CD4-positive, alpha-beta T cell treated with Interleukin-21 for 1 hour (primary cell): ENCODE measurements around the gene SNX2.

Experiments used
- DNase-seq: peaks from one replicate; pipeline ENCODE4 v3.0.0-alpha.2; 2020

SNX2 gene

DNA sequence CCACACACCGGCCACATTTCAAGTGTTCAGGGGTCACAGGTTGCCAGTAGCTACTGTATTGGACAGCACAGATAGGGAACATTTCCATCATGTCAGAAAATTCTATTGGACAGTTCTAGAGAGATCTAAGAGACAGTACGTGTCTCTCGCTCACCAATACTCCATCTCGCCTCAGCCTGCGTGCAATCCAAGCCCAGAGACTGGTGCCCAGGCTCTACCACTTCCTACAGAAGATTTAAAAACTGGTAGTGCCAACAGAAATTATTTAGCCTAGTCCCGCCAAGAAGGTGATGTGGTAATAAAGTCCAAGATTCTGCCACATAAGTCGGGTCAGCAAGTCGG is 390 bp upstream of the SNX2 start:
- no peak for DNase-seq

GRCh38 chr5:122775550-122776542 is 966 bp downstream of the SNX2 start:
- peak; percentile 13 for DNase-seq

DNA sequence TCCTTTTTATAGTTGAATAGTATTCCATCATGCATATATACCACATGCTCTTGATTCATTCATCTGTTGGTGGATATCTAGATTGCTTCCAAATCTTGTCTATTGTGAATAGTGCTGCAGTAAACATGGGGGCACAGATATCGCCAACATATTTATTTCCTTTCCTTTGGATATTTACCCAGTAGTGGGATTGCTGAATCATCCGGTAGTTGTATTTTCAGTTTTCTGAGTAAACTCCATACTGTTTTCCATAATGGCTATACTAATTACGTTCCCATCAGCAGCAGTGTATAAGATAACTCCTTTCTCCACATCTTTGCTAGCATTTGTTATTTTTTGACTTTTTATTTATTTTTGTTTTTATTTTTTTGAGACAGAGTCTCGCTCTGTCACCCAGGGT is 3.3 kb downstream of the SNX2 start:
- no peak for DNase-seq

- DNase-seq, result no peak
These were observed 4.6 kb downstream of the SNX2 start for GRCh38 chr5:122779451-122779850.

GRCh38 chr5:122780296-122780695 is 5.4 kb downstream of the SNX2 start:
- DNase-seq, result no peak

DNA sequence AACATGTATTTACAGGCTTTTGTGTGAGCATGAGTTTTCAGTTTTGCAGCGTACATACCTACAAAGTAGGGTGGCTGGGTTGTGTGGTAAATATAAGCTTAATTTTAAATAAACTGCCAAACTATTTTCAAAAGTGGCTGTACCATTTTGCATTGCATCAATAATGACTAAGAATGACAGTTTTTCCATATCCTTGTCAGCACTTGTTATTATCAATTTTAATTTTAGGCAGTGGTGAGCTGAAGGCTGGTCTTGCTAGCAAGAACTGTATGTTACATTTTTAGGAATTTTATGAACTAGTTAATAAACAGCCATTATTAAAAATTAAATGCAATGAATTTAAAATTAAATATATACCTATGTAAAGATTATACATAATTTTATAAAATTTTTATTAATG is 6.6 kb downstream of the SNX2 start:
- DNase-seq, result no peak

DNA sequence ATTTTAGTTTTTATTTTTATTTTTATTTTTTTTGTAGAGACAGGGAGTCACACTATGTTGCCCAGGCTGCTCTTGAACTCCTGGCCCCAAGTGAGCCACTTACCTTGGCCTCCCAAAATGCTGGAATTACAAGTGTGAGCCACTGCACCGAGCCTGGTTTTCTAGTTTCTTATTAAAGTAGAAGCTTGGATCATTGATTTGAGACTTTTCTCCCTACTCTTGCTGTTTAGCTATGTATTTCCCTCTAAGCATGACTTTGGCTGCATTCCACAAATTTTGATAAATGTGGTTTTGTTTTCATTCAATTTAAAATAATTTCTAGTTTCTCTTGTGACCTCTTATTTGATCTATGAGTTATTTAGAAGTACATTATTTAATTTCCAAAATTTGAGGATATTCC is 10.4 kb downstream of the SNX2 start:
- no peak for DNase-seq

GRCh38 chr5:122788371-122788770 is 13.5 kb downstream of the SNX2 start:
- no peak for DNase-seq

- DNase-seq, result no peak
These were observed 14.1 kb downstream of the SNX2 start for GRCh38 chr5:122788996-122789395.

DNA sequence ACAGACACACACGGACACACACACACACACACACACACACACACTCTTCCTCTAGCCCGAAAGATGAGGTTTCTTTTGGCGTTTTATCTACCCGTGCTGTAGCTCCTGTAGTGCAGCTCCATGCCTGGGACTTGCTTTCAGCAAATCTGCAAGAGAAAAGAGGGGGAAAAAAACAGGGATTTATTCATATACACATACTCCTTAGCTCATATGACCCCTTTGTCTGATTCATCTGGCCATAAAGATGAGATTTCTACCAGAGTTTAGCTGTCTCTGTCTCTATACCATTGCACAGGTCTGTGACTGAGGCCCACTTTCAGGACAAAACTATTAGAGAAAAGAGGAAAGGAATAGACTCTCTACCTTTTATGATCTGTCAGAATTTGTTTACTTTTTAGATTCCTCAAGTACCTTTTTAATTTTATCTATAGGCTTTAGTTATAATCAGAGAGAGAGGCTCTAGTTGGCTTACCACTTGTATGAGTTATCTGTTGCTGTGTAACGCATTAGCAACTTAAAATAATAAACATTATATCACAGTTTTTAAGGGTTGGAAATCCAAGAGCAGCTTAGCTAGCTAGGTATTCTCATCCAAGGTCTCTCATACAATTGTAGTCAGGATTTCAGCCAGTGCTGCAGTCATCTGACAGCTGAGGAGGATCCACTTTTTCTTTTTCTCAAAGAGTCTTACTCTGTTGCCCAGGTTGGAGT is 14.7 kb downstream of the SNX2 start:
- DNase-seq, result no peak

DNA sequence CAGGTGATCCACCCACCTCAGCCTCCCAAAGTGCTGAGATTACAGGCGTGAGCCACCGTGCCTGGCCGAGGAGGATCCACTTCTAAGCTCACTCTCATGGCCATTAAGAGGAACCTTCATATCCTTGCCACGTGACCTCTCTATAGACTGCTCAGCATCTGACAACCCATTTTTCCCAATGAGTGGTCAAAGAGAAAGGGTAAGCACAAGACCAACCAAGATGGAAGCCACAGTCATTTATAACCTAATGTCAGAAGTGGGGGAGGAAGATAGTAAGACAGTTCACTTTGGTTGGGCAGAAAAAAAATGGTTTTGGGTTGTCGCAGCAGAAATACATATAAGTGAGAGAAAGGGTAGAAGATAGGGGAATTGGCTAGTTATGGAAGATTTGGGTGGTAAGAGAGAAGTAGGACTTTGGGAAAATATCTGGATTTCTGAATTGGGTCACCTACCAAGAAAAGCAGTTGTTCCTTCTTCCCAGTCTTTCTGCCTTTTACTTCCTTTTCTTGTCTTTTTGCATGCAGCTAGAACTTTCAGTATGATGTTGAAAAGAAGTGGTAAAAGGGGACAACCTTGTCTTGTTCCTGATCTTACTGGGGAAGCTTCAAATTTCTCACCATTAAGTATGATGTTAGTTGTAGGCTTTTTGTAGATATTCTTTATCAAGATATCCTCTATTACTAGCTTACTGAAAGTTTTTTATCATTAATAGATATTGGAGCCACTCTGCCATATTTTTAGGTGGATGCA is 15.6 kb downstream of the SNX2 start:
- DNase-seq, result no peak

DNA sequence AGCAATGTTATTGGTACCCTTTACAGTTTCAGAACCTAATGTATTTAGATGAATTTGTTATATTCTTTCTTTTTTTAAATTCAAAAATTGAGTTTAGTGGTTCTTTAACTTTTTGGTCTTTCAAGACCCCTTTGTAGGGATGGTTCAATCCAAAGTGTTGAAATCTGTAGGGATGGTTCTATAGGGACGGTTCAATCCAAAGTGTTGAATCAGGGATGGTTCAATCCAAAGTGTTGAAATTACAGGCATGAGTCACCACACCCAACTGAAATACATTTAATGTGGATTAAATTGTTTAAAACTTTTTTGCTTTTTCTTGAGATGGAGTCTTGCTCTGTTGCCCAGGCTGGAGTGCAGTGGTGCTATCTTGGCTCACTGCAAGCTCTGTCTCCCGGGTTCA is 30.6 kb downstream of the SNX2 start:
- no peak for DNase-seq

- no peak for DNase-seq
These were observed 35.5 kb downstream of the SNX2 start for GRCh38 chr5:122810405-122810804.

DNA sequence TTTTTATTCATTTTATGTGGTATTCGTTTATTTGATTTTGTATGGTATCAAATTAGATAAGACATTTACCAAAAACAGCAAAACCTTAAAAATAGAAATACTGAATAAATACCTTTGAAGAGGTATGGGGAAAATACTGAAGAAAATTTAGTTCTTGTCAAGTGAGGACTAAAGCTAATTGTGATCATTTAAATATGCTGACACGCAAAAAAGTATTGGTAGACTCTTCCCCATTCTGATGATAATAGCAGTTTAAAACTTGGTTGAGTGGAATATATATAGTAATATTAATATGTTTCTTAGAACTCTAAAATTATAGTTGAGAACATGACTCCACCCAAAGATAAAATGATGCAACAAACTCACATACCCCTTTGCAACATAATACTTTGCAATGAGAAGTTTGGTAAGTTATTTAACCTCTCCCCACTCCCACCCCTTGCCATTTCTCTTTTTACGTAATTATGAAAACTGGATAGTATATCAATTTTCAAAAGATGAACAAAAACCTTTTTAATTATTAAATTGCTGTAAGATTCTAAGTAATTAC is 40.4 kb downstream of the SNX2 start:
- no peak for DNase-seq

GRCh38 chr5:122816756-122817155 is 41.9 kb downstream of the SNX2 start:
- DNase-seq, result no peak

GRCh38 chr5:122831984-122832383 is 57.1 kb downstream of the SNX2 start:
- no peak for DNase-seq

- DNase-seq, result no peak
These were observed 60.8 kb downstream of the SNX2 start for GRCh38 chr5:122835681-122836080.

DNA sequence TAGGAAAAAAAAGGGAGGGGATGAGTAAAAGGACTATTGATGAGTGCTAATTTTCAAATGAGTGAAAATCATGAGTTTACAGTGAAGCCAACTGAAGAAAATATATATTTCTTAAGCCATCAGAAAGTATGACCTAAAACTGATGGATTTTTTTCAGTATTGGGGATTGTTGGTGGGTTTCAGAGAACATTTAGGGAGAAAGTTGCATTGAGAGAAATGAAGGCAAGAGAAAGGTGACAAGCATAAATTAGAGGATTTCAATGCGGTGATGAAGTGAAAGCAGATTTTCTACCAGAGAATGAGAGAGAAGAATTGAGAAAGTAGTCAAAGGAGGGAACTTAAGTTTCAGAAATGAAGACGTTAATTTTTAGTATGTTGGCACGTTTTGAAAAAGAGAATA is 62.1 kb downstream of the SNX2 start:
- no peak for DNase-seq

DNA sequence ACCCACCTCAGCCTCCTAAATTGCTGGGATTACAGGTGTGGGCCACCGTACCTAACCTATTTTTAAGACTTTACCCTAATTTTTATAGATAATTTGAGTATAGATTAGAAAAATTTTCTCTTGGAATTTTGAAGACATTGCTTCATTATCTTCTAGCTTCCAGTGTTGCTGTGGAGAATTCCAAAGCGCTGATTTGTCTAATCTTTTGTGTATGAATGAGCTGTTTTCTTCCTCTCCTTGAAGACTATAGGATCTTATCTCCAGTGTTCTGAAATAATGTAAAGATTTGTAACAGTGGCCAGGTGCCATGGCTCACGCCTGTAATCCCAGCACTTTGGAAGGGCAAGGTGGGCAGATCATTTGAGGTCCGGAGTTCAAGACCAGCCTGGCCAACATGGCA is 64.9 kb downstream of the SNX2 start:
- DNase-seq, result no peak

- no peak for DNase-seq
These were observed 67.2 kb downstream of the SNX2 start for GRCh38 chr5:122842016-122842580.

DNA sequence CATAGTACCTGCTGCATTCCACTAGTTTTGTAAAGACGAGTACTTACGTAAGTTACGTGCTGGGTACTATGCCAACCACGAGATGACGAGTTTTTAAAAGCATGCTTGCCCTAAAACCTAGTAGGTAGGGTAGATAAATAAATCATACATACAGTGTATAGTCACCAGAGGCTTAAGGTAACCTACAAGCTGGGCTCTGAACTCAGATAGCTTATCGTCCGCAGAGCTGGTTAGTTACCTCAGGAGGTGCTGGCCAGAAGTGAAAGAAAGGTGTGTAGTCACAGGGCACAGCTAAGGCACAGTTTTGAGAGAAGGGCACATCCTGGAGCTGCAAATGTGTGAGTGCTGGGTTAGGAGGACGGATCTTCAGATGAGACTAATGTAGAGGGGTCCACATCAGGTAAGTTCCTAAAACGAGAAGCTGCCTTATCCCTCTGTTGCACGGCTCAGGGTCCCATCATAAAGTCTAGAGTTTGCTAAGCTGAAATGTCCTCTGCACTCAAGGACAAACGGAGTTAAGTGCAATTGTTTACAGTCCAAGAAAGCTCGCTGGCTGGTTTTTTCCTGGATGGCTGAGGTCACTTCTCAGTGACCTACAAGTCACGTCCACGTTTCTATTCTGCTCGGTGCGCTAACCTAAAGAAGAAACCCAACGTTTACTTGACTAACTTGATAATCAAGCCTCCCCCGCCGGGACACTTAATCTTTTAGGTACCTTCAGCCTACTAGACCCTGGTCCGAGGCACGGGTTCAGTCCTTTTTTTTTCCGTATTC is 69.4 kb downstream of the SNX2 start:
- DNase-seq, result peak; percentile 13

DNA sequence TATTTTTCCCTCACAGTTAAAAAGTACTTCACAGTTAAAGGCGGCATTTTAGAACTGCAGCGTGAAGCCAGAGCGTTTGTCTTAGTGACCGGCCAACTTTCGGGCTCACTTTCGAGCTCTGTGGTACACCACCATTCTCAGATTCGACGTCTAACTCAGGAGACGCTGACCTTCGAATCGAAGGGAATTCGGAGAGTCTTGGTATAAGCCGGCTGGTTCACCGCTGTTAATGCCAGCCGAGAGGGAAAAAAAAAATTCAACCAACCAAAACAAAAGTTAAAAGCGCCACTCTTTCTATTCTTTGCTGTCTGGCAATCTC is 70.0 kb downstream of the SNX2 start:
- DNase-seq, result no peak
